ENCODE data around the gene DLG2. TPM values are rescaled to one million over a fixed set of nuclear protein-coding genes. Genes with fewer than 3 reads are reported as not detected.

DLG2 gene
- total RNA-seq, 2 donors from 2014 or later, result 3.8 to 16.4 TPM

- Histone ChIP-seq H3K27ac (no peak overlapping the region), H3K9me3 (no peaks in the 10 kb centered on the region), H3K27me3 (replicated peaks; ENCODE audit: insufficient read depth) (no peaks in the 10 kb centered on the region), H3K36me3 (no peaks in the 10 kb centered on the region), H3K4me1 (ENCODE audit: control insufficient read depth in 1 of 2, low read depth in 2 of 2) (no peaks in the 10 kb centered on the region), H3K4me3 (no peak overlapping the region)
- DNase-seq (ENCODE audit: low spot score) (no peak), ATAC-seq (ENCODE audit: insufficient number of reproducible peaks, low FRiP score, low read depth) (no peak)
- no peak for TF ChIP-seq CTCF (IDR thresholded peaks at IDR 0.05)
Observed at GRCh38 chr11:85029964-85030363, 597.2 kb downstream of the DLG2 start.

GRCh38 chr11:85028329-85029101 lies 598.6 kb downstream of the DLG2 start:
- no peak for TF ChIP-seq CTCF (IDR thresholded peaks at IDR 0.05)

GRCh38 chr11:85027346-85027745 lies 599.8 kb downstream of the DLG2 start:
- DNase-seq (ENCODE audit: low spot score), result no peak

More at GRCh38 chr11:85028329-85029101, 598.6 kb downstream of the DLG2 start:
- no peak for DNase-seq (ENCODE audit: low spot score)
- no peaks in the 10 kb centered on the region for H3K4me1 ChIP-seq (ENCODE audit: control insufficient read depth in 1 of 2, low read depth in 2 of 2)
- no peaks in the 10 kb centered on the region for H3K36me3 ChIP-seq
- no peak overlapping the region for H3K27ac ChIP-seq
- H3K9me3 ChIP-seq, result no peaks in the 10 kb centered on the region
- ATAC-seq (ENCODE audit: insufficient number of reproducible peaks, low FRiP score, low read depth), result no peak
- H3K4me3 ChIP-seq, result no peak overlapping the region
- no peaks in the 10 kb centered on the region for H3K27me3 ChIP-seq (replicated peaks; ENCODE audit: insufficient read depth)

GRCh38 chr11:85021058-85021457 lies 606.1 kb downstream of the DLG2 start:
- H3K4me3 ChIP-seq, result no peak overlapping the region
- no peak for ATAC-seq (ENCODE audit: insufficient number of reproducible peaks, low FRiP score, low read depth)

More at GRCh38 chr11:85027346-85027745, 599.8 kb downstream of the DLG2 start:
- H3K4me1 ChIP-seq (ENCODE audit: control insufficient read depth in 1 of 2, low read depth in 2 of 2), result no peaks in the 10 kb centered on the region
- H3K27ac ChIP-seq, result no peak overlapping the region
- H3K9me3 ChIP-seq, result no peaks in the 10 kb centered on the region
- ATAC-seq (ENCODE audit: insufficient number of reproducible peaks, low FRiP score, low read depth), result no peak
- no peak for TF ChIP-seq CTCF (IDR thresholded peaks at IDR 0.05)
- H3K27me3 ChIP-seq (replicated peaks; ENCODE audit: insufficient read depth), result no peaks in the 10 kb centered on the region
- no peak overlapping the region for H3K4me3 ChIP-seq
- H3K36me3 ChIP-seq, result no peaks in the 10 kb centered on the region

GRCh38 chr11:84993386-84993785 lies 633.8 kb downstream of the DLG2 start:
- ATAC-seq (ENCODE audit: insufficient number of reproducible peaks, low FRiP score, low read depth), result no peak
- no peak for DNase-seq (ENCODE audit: low spot score)
- Histone ChIP-seq H3K9me3 (no peaks in the 10 kb centered on the region), H3K4me3 (no peak overlapping the region), H3K27me3 (replicated peaks; ENCODE audit: insufficient read depth) (no peaks in the 10 kb centered on the region), H3K27ac (no peak overlapping the region), H3K4me1 (ENCODE audit: control insufficient read depth in 1 of 2, low read depth in 2 of 2) (no peaks in the 10 kb centered on the region), H3K36me3 (no peaks in the 10 kb centered on the region)
- no peak for TF ChIP-seq CTCF (IDR thresholded peaks at IDR 0.05)

More at GRCh38 chr11:85021058-85021457, 606.1 kb downstream of the DLG2 start:
- no peak for DNase-seq (ENCODE audit: low spot score)
- Histone ChIP-seq H3K9me3 (no peaks in the 10 kb centered on the region), H3K36me3 (no peaks in the 10 kb centered on the region), H3K27me3 (replicated peaks; ENCODE audit: insufficient read depth) (no peaks in the 10 kb centered on the region), H3K27ac (no peak overlapping the region), H3K4me1 (ENCODE audit: control insufficient read depth in 1 of 2, low read depth in 2 of 2) (no peaks in the 10 kb centered on the region)
- no peak for TF ChIP-seq CTCF (IDR thresholded peaks at IDR 0.05)

Data from thoracic aorta (tissue), 2 donors.